SJSA1 (cell line): ENCODE measurements around the gene AQP3. TPM values are rescaled to one million over a fixed set of nuclear protein-coding genes. Genes with fewer than 3 reads are reported as not detected.
A peak's percentile ranks its signal among the peaks of the same experiment; 100 is the strongest.
"Not testable (repeated sequence)": the region's sequence is repeated elsewhere in the genome, so short reads cannot be mapped to it uniquely, and the experiment has no call there.

ENCODE experiments used
- DNase-seq, 2 experiments: peaks; one replicate each; pipeline ENCODE4 v3.0.0-alpha.2; 2015 to 2020; ENCODE audit warnings: low spot score in 2 of 2, low read depth in 1 of 2
- H3K27ac ChIP-seq: fragments of 250-450 bp; sonication (Bioruptor Pico); 2 replicates; pipeline ENCODE4 v1.5.1; 2020; ENCODE audit warnings: mild to moderate bottlenecking, moderate library complexity
- H3K27me3 ChIP-seq: fragments of 250-450 bp; sonication (Bioruptor Pico); replicated peaks from 2 replicates; pipeline ENCODE4 v1.5.1; 2020; ENCODE audit warnings: mild to moderate bottlenecking, moderate library complexity
- H3K36me3 ChIP-seq: fragments of 250-450 bp; sonication (Bioruptor Pico); 2 replicates; pipeline ENCODE4 v1.5.1; 2020; ENCODE audit warnings: mild to moderate bottlenecking
- H3K4me1 ChIP-seq: fragments of 250-450 bp; sonication (Bioruptor Pico); replicated peaks from 2 replicates; pipeline ENCODE4 v1.6.1; 2021; ENCODE audit warnings: mild to moderate bottlenecking
- H3K4me3 ChIP-seq: fragments of 250-450 bp; sonication (Bioruptor Pico); 2 replicates; pipeline ENCODE4 v1.5.1; 2020; ENCODE audit warnings: mild to moderate bottlenecking
- H3K9me3 ChIP-seq: fragments of 250-450 bp; sonication (Bioruptor Pico); replicated peaks from 2 replicates; pipeline ENCODE4 v1.5.1; 2020; ENCODE audit warnings: mild to moderate bottlenecking
- total RNA-seq: library from RNA; depleted of rRNA; stranded (reverse); fragments of >200 nt; shearing (Covaris generic); gene quantifications from 2 replicates; pipeline ENCODE4 v1.2.3, GENCODE V29; 2014

Gene AQP3
- total RNA-seq, 1 experiment from 2014 or later, result not detected

GRCh38 chr9:33429256-33429985, 18.0 kb downstream of the AQP3 start:
- Histone ChIP-seq H3K36me3 (no peaks in the 10 kb centered on the region), H3K4me3 (no peak overlapping the region), H3K4me1 (no peaks in the 10 kb centered on the region), H3K27me3 (no peaks in the 10 kb centered on the region), H3K27ac (no peak overlapping the region), H3K9me3 (no peaks in the 10 kb centered on the region)
- no peak for DNase-seq

DNA sequence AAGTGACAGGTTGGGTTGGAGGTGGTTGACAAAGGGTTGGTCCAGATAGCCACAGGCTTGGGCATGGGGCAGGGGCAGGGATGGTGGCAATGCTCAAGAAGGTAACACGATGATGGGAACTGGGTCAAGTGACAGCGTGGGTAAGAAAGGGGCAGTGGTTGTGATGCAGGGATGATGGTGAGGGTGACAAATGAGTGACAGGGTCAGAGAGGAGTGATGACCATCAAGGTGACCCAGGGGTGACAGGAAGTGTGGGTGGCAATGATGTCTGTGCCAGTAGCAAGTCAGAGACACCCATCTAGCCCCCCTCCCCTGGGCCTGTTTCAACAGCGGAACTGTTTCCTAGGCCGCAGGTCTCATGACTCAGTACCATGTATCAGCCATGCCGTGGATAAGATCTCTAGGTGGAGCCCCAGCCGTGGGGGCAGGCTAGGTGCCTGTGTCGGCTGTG, 20.5 kb downstream of the AQP3 start:
- H3K9me3 ChIP-seq, result no peaks in the 10 kb centered on the region
- no peaks in the 10 kb centered on the region for H3K27me3 ChIP-seq
- no peaks in the 10 kb centered on the region for H3K36me3 ChIP-seq
- DNase-seq, result no peak
- no peaks in the 10 kb centered on the region for H3K4me1 ChIP-seq
- no peak overlapping the region for H3K27ac ChIP-seq
- no peak overlapping the region for H3K4me3 ChIP-seq

DNA sequence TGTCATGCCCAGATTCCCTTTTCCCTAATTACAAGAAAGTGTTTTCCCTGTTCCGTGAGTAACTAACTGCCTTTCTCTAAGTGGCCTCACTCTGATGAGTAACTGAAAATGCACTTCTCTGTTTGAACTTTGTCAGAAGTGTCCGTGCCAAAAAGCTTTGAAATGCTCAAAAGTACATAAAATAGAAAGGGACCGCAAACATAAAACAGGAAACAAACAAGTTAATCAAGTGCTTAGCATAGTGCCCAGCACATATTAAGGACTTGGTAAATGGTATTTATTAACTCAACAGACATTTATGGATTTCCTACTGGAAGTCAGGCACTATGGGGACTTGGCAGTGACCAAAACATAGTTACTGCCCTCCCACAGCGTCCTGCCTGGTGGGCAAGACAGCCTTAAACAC, 22.3 kb downstream of the AQP3 start:
- Histone ChIP-seq H3K36me3 (no peaks in the 10 kb centered on the region), H3K9me3 (no peaks in the 10 kb centered on the region), H3K27me3 (no peaks in the 10 kb centered on the region; the same call in 1 of the 2 replicates), H3K4me1 (no peaks in the 10 kb centered on the region), H3K4me3 (no peak overlapping the region), H3K27ac (no peak overlapping the region)
- no peak for DNase-seq

DNA sequence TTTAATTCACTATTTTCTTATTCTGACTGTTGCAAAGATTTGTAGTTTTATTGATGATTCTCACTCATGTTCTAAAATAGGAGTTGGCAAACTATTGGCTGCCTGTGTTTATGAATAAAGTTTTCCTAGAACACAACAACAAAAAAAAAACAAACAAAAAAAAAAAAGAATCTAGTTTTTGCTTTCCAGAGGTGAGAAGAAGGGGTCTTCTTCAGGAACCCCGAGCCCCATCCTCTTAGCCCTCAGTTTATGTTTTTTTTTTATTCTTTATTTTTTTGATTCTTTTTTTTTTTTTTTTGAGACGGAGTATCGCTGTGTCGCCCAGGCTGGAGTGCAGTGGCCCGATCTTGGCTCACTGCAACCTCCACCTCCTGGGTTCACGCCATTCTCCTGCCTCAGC, 22.9 kb downstream of the AQP3 start:
- not testable (repeated sequence) for H3K36me3 ChIP-seq, H3K27me3 ChIP-seq, H3K4me1 ChIP-seq, DNase-seq, H3K4me3 ChIP-seq, H3K9me3 ChIP-seq, H3K27ac ChIP-seq

DNA sequence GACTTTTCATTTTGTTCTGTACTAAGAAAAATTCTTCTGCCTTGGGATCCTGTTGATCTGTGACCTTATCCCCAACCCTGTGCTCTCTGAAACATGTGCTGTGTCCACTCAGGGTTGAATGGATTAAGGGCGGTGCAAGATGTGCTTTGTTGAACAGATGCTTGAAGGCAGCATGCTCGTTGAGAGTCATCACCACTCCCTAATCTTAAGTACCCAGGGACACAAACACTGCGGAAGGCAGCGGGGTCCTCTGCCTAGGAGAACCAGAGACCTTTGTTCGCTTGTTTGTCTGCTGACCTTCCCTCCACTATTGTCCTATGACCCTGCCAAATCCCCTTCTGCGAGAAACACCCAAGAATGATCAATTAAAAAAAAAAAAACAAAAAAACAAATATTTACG, 23.4 kb downstream of the AQP3 start:
- not testable (repeated sequence) for H3K4me1 ChIP-seq, H3K9me3 ChIP-seq, H3K36me3 ChIP-seq

GRCh38 chr9:33419708-33420303, 27.6 kb downstream of the AQP3 start:
- Histone ChIP-seq H3K27ac (no peak overlapping the region), H3K4me1 (no peaks in the 10 kb centered on the region), H3K36me3 (no peaks in the 10 kb centered on the region), H3K27me3 (no peaks in the 10 kb centered on the region; the same call in 1 of the 2 replicates), H3K4me3 (no peak overlapping the region), H3K9me3 (no peaks in the 10 kb centered on the region)
- DNase-seq, result no peak

More for the DNA sequence above, 23.4 kb downstream of the AQP3 start:
- not testable (repeated sequence) for H3K27ac ChIP-seq, DNase-seq, H3K27me3 ChIP-seq, H3K4me3 ChIP-seq

GRCh38 chr9:33418090-33418489, 29.3 kb downstream of the AQP3 start:
- H3K36me3 ChIP-seq, result no peaks in the 10 kb centered on the region
- H3K27me3 ChIP-seq, result no peaks in the 10 kb centered on the region; the same call in 1 of the 2 replicates
- no peaks in the 10 kb centered on the region for H3K4me1 ChIP-seq
- H3K27ac ChIP-seq, result no peak overlapping the region
- H3K4me3 ChIP-seq, result no peak overlapping the region
- no peaks in the 10 kb centered on the region for H3K9me3 ChIP-seq
- DNase-seq, result no peak

DNA sequence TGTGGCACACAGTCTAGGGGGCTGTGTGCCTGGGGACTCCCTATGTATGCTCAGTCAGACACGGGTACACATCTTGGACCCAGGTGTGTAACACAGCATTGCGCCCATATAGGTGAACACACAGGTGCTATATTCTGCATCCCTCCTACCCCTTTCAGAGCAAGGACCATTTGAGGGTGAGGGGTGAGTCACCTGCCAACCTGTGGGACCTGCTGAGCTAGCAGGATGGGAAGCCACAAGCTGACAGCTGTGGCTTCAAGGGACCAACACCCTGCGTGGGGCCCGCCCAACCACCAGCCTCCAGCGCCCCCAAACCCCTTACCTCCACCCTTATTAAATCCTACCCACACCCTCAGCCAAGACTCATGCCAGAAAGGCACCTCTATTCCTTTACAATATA, 30.4 kb downstream of the AQP3 start:
- no peaks in the 10 kb centered on the region for H3K36me3 ChIP-seq
- DNase-seq, result no peak
- no peak overlapping the region for H3K4me3 ChIP-seq
- H3K27ac ChIP-seq, result no peak overlapping the region
- H3K27me3 ChIP-seq, result no peaks in the 10 kb centered on the region; the same call in 1 of the 2 replicates
- no peaks in the 10 kb centered on the region for H3K4me1 ChIP-seq
- H3K9me3 ChIP-seq, result no peaks in the 10 kb centered on the region

- peak; percentile 5 to 49 for DNase-seq
- H3K4me3 ChIP-seq, result no peak overlapping the region
- no peaks in the 10 kb centered on the region for H3K9me3 ChIP-seq
- H3K36me3 ChIP-seq, result no peaks in the 10 kb centered on the region
- H3K27me3 ChIP-seq, result no peaks in the 10 kb centered on the region
- H3K27ac ChIP-seq, result no peak overlapping the region
- no peaks in the 10 kb centered on the region for H3K4me1 ChIP-seq
These were observed 31.8 kb downstream of the AQP3 start for GRCh38 chr9:33415501-33416038.

- Histone ChIP-seq H3K27ac (no peak overlapping the region), H3K36me3 (no peaks in the 10 kb centered on the region), H3K4me3 (no peak overlapping the region), H3K9me3 (no peaks in the 10 kb centered on the region), H3K27me3 (no peaks in the 10 kb centered on the region), H3K4me1 (no peaks in the 10 kb centered on the region)
- no peak for DNase-seq
These were observed 32.4 kb downstream of the AQP3 start for GRCh38 chr9:33414889-33415500.

- no peak overlapping the region for H3K27ac ChIP-seq
- no peaks in the 10 kb centered on the region for H3K36me3 ChIP-seq
- no peak overlapping the region for H3K4me3 ChIP-seq
- no peaks in the 10 kb centered on the region for H3K4me1 ChIP-seq
- H3K27me3 ChIP-seq, result no peaks in the 10 kb centered on the region
- no peaks in the 10 kb centered on the region for H3K9me3 ChIP-seq
- DNase-seq, result no peak
These were observed 33.1 kb downstream of the AQP3 start for GRCh38 chr9:33414268-33414667.

- Histone ChIP-seq H3K27me3 (no peaks in the 10 kb centered on the region), H3K9me3 (no peaks in the 10 kb centered on the region), H3K36me3 (no peaks in the 10 kb centered on the region), H3K4me3 (no peak overlapping the region), H3K4me1 (no peaks in the 10 kb centered on the region), H3K27ac (no peak overlapping the region)
- DNase-seq, result no peak
These were observed 39.3 kb downstream of the AQP3 start for GRCh38 chr9:33408087-33408486.

GRCh38 chr9:33407061-33407460, 40.3 kb downstream of the AQP3 start:
- no peaks in the 10 kb centered on the region for H3K27me3 ChIP-seq

DNA sequence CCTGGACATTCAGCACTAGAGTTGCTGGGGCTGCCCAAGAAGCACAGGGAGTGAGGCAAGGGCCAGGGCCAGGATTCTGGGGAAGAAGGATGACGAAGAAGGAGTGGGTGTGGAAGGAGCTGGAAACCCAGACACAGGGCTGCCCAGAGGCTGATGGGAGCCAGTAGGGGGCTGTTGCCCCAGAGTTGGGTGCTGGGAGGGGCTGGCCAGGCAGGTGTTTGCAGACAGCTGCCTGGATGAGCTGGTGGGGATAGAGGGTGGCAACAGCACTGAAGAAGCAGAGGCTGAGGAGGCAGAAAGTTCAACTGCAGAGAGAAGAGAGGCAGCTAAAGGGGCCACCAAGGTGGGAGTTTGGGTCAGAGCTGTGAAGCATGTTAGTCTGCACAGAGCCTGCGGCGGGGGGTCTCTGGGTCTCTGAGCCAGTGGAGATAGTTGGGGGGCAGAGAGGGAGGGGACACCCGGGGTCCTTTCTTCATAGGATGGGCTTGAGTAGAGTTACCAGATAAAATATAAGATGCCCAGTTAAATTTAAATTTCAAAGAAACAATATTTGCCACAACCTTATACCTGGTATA, 42.5 kb downstream of the AQP3 start:
- Histone ChIP-seq H3K9me3 (no peaks in the 10 kb centered on the region), H3K27ac (no peak overlapping the region), H3K36me3 (no peaks in the 10 kb centered on the region), H3K4me1 (no peaks in the 10 kb centered on the region), H3K4me3 (no peak overlapping the region), H3K27me3 (no peaks in the 10 kb centered on the region)
- no peak for DNase-seq

More at GRCh38 chr9:33407061-33407460, 40.3 kb downstream of the AQP3 start:
- Histone ChIP-seq H3K4me3 (no peak overlapping the region), H3K27ac (no peak overlapping the region), H3K9me3 (no peaks in the 10 kb centered on the region), H3K4me1 (no peaks in the 10 kb centered on the region), H3K36me3 (no peaks in the 10 kb centered on the region)
- no peak for DNase-seq
